HG03139 (cell line): ENCODE measurements around the gene CBX5.
"Not testable (repeated sequence)": the region's sequence is repeated elsewhere in the genome, so short reads cannot be mapped to it uniquely, and the experiment has no call there.

ENCODE experiments used
- ATAC-seq: cut with Tn5 transposase; IDR thresholded peaks from one replicate; pipeline ENCODE4 v1.9.1; 2021; ENCODE audit not compliant: unreplicated experiment

Gene CBX5

DNA sequence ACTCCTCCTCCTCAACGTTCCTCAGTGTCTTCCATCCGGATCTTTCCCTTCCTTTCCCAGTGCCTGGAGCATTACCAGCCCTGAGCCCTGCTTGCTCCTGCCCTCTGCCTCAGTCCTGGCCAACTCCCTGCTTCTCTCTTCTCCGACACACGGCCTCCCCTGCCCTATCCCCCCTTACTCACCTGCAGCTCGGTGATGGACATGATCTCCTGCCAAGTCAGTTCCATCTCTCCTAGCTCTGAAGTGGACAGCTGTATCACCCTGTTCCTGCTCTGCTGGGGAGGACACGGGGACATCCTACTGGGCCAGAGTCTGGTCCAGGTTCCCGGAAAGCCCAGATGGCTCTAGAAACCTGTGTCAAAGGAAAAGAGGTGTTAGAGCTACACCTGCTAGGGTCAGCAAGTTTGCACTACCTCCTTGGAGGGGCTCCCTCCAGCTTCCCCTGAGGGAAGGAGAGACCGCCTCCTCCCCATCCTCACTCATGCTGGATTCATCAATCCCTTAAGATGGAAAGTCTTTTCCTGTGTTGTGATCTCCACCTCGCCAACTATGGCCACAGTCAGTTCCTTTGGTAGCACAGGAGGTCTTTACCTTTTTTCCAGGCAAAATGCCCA, 15.1 kb upstream of the CBX5 start:
- ATAC-seq = no peak

DNA sequence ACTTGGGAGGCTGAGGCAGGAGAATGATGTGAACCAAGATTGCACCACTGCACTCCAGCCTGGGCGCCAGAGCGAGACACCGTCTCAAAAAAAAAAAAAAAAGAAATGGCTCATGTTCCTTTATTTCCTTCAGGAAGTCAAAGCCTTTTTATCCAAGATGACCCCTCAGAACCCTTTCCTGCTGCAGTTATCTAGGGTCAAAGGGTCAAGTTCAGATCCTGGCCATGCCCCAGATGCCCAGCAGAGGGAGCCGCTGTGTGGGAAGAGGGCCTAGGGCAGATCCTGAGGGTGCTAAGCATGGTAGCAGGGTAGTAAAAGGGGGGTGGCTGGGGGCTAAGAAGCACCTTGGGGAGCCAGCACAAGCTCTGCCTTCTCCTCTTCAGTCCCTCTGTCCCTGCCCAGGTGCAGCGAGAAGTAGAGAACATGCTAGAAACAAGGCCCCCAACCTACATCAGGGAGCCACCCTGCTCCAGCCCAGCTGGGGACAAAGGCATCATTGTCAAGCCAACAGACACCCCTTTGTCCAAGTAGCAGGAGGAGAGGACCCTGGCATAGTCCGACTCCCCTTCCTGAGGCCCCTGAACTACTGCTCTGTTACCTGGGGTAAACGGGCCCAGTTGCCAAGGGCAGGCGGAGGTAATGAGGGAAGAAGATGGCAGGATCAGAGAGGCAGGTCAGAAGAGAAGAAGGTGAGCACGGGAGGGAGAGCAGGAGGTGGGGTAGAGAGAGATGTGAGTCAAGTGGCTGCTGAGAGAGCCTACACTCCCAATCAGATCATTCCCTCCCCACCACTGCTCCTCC, 14.4 kb upstream of the CBX5 start:
- ATAC-seq = no peak

DNA sequence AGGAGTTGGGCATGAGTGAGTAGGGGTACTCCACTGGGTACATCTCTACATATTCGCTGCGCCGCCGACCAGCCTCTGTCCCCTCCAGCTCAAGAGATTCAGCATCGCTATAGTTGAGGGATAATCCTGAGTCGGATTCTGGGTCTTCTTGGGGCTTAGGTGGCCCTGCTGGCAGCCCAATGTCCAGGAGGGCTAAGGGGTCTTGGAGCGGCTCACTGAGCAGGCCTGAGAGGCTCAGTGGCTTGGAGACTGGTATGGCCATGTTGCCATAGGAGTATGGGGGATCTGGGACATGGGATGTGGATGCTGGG, 13.0 kb upstream of the CBX5 start:
- ATAC-seq = no peak

DNA sequence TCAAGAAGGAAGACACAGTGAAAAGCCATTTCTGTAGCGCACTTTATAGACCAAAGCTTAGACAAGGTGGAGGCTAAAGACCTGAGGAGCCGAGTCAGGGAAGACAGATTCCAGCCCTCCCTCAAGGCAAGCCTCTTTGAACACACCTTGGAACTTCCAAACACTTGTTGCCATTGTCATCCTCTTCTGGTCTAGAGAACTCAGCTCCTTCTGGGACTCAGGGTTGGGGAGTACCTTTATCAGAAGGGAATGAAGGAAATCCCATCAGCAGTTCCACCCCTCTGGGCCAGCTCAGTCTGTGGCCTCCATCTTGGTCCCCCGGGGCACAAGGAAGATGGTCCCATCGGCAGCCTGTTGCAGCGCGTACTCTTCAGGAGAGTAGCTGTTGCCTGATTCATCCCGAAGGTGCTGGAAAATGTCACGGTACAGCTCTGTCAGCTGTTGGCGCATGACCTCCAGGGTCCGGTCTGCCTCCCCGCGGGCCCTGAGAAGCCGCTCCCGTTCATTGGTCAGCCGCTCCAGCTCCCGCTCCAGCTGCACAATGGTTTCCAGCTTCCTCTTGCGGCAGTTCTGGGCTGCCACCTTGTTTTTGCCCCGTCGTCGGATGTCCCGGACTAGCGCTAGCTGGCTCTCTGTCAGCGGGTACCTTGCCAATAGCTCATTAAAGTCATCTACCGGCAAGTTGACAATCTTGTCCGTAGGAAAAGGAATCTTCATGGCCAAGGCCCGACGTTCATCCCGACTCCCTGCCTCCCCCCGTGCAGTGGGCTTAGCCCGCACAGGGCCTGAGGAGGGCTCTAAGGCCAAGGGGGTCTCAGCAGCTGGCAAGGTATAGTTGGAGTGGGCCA, 12.4 kb upstream of the CBX5 start:
- no peak for ATAC-seq

DNA sequence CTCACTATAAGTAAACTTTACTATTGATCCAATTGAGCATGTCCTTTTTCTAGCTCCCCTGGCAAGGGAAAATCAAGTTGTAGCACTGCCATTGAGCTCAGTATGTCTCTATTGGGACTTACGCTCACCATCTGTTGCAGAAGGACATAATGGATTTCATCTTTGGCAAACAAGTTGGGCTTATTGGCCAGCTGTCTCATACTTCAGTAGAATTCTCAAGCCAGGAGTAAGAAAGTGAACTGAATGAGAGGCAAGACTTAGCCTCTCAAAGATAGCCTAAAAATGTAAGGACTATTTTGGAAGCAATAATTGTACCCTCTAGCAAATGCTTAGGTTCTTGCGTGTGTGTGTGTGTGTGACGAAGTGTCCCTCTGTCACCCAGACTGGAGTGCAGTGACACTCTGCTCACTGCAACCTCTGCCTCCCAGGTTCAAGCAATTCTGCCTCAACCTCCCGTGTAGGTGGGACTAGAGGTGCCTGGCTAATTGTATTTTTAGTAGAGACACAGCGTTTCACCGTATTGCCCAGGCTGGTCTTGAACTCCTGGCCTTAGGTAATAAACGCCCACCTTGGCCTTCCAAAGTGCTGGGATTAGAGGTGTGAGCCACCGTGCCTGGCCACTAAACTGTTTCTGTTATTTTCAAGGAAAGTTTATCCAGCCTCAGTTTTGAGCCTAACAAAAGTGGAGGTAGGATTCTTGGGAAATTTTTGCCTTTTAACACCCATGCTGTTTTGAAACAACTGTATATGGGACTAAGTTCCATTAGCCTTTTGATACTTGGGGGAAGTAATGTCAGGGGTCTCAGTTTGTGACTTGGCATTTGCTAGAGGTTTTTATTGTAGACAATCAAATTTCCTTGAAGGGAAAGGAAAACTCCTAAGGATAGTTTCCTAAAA, 7.6 kb upstream of the CBX5 start:
- no peak for ATAC-seq

DNA sequence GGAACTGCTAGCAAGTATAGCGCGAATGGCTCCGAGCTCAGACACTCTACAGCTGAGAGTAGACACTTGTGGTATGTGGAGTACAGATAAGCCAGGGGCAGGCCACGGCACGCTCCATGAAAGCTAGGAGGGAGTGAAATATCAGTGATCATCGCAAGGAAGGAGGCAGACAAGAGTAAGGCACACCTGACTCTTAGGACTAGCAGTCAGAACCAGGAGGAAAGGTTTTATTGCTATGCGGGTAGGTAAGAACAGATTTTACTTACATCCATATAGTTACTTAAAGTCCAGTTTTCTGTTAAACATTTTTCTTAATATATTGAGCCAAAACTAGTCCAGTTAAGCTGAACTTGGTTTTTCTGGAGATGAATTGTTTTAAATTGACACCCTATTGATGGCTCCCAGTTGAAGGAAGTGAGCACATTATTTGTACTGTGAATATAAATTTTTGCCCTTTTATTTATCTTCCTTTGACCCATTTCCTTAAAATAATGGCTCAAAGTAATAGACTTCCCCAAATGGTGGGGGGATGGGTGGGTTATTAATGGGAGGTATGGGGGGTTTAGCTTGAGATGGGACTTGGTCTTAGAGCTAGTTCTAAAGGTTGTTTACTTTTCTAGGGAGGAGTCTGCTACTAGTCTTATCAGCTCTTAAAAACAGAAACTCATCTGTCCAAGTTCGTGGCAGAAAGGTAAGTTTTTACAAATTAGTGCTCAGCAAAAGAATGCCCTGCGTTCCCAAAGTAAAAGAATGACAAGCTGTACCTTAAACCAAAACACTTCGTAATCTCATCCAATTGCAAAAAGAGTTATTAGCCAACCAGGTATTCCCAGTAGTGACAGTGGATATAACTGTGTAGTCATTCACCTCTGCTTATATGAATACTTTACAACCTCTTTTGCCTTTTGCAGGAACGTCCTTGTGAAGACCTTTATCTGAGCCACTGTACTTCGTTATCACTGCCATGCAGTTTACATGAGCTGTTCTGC, 6.4 kb upstream of the CBX5 start:
- ATAC-seq = no peak

DNA sequence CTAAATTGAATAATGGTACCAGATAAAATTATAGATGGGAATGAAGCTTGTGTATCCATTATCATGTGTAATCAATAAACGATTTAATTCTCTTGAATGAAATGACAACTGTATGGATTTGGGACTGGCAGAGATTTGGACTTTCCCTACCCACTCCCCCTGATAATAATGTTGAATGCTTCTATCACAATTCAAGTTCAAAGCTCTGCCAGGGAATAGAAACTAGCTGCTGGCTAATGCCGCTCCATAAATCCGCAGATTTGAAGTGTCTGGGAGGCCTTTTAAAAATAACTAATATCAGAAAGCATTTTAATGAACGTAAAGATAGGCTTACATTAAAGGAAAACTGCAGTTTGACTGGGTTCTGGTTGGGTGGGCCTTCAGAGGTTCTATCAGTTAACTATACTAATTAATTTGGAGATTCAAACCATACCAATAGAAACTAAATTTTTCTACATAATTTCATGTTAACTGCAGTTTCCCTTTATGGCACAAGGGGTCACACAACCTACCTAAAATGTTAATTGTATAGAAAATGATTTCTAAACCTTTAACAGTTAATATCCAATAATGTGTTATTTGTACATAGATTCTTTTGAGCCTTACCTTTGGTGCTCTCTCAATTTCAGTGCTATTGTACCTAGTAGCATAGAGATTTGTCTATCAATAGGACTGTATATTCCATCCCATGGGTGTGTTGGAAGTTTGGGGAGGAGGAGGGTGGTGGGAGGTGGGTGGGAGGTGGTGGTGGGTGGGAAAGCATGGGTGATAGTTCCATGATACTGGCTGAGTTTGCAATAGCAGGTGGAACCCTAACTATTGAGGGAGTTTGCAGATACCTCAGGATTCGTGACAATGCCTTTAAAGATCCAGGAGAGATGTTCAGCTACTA, 5.5 kb upstream of the CBX5 start:
- no peak for ATAC-seq

DNA sequence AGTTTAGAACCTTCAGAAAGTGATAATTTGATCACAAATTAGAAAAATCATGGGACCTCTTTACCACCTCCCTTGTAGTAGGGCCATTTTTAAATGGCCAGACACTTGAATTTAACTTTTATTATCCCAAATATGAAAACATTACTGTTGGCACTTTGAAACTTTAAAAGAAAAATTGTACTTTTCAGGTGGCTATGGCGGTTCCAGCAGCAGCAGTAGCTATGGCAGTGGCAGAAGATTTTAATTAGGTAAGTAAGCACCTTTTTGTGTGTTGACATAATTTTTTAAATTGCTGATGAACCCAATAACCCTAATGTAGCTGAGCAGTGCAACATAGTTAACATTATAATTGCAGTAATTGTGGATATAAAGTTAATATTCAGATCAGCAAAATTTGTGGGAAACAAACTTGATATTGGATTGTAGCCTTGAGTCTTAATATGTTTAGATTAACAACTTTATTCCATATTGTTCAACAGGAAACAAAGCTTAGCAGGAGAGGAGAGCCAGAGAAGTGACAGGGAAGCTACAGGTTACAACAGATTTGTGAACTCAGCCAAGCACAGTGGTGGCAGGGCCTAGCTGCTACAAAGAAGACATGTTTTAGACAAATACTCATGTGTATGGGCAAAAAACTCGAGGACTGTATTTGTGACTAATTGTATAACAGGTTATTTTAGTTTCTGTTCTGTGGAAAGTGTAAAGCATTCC, 4.3 kb upstream of the CBX5 start:
- ATAC-seq = not testable (repeated sequence)

DNA sequence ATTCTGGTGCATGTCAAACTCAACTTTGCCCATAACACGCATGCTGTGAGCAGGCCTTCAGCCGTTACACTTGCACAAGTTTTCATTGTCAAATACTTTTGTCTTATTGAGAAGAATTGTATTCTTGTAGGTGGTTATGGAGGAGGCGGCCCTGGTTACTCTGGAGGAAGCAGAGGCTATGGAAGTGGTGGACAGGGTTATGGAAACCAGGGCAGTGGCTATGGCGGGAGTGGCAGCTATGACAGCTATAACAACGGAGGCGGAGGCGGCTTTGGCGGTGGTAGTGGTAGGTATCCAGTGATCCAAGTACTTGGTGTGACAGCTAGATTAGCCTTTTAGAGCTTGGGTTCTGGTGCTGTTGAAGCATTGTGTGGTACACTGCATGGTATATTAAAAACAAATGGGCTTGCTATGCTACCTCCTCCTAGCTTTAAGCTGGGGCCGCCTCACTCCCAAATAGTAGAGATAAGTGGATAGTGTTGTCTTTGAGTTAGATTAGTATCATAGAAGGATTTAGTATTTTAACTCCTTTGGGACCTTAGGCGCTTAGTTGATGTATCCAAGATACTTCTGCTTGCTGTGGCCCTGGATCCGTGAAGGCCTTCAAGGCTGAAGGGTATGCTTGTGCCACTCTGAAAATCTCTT, 3.1 kb upstream of the CBX5 start:
- no peak for ATAC-seq

DNA sequence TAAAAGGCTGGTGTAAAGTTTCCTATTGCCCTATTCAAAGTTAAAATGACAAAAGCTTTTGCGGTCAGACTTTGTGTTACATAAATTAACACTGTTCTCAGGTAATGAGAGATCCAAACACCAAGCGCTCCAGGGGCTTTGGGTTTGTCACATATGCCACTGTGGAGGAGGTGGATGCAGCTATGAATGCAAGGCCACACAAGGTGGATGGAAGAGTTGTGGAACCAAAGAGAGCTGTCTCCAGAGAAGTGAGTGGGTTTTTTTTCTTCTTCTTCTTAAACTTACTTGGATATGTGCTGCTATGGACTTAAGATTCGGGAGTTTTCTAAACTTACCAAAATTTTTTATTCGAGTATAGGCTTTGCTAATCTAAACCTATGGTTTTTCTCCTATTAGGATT, 1.8 kb upstream of the CBX5 start:
- not testable (repeated sequence) for ATAC-seq

DNA sequence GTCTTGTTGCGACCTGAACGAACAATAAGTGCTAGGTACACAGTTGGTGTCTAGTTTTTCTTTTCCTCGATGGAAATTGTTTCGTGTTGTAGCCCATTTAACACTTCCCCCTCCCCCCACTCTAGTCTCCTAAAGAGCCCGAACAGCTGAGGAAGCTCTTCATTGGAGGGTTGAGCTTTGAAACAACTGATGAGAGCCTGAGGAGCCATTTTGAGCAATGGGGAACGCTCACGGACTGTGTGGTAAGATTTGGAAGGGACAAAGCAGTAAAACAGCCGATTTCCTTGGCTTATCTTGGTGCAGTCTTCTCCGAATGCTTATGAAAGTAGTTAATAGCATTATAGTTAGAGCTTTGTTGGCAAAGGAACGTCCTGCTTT, 1.3 kb upstream of the CBX5 start:
- not testable (repeated sequence) for ATAC-seq

DNA sequence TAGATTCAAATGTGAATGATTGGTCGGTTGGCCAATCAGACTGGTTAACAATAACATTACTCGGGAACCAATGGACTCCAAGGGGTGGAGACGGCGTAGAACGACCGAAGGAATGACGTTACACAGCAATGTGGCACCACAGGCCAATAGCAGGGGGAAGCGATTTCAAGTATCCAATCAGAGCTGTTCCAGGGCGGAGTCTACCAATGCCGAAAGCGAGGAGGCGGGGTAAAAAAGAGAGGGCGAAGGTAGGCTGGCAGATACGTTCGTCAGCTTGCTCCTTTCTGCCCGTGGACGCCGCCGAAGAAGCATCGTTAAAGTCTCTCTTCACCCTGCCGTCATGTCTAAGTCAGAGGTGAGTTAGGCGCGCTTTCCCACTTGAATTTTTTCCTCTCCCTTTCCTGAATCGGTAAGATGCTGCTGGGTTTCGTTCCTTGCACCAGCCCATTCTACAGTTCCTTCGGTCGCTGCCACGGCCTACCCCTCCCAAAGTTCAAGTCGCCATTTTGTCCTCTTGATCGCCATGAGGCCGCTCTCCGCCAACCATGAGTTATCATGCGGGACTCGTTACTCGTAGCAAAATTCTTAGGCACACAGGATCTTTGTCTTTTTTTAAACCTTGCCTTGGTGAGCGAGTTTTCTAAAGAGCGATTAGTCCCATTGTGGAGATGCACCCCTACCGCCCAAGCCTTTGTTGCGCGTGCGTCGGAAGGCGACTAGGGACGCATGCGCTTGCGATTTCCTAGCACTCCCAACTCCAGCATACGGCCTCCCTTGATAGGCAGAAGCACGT, 742 bp upstream of the CBX5 start, which contains the start of gene HNRNPA1:
HNRNPA1 (plus strand) TSS at position 259 of the 793 bp plus-strand sequence; CDS start at position 341, 82 bp downstream.
- ATAC-seq = peak; percentile 89

DNA sequence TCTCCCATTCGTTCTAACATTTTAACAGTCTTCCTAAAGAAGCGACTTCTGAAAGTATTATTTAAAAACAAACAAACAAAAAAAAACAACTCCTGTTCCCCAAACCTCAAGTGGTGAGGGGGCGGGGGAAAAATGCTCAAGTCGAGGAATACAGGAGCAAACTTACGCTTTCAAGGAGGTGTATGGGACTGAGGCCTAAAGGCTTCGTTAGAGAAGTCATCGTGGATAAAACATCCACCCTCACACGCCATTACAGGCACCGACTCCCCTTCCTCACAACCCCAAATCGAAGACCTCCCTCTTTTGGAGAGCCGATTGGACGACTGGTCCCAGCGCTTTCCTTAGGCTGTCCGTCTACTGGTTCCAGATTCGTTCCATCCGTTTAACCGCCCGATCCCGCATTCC, 693 bp downstream of the CBX5 start:
- no peak for ATAC-seq

DNA sequence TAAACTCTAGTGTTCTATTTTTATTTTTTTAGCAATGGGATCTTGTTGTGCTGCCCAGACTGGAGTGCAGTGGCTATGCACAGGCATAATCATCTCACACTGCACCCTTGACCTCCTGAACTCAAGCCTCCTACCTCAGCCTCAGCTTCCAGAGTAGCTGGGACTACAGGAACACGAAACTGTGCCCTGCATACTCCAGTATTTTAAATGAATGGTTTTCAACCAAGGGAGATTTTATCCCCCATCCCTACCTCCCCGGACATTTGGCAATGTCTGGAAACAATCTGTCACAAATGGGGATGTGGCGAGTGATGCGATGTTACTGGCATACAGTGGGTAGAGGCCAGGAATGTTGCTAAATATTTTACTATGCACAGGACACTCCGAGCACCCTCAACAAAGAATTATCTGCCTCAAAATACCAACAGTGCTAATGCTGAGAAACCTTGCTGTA, 2.1 kb downstream of the CBX5 start:
- no peak for ATAC-seq

DNA sequence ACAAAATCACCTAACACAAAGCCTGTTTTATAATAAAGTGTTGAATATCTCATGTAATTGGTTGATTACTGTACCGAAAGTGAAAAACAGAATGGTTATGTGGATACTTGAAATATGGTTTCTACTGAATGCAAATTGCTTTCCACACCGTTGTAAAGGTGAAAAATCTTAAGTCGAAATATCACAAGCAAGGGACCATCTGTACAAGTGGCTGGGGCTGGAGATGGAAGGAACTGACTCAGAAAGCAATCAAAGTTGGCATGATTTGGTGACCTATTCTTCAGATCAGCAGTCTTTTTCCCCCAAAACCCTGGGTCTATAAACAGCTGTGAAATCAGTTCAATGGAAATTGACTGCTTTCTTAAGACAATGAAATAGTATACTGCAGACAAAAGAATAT, 3.6 kb downstream of the CBX5 start:
- no peak for ATAC-seq

DNA sequence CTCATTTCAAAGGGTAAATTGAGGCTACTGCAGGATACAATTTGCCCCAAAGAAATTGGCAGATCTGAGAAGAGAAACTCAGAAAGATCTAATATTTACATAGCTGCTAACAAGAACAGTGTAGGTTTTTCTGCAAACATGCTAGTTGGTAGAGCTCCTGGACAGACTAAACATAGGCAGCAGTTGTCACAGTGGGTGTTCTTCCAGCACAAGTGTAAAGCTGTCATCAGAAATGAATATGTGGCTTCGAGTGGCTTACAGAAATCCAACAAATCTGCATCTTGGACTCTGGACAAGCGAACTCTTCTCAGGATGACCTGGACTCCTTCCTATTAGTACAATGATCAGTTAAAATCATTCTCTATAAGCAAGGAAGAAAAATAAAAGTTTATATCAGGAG, 5.9 kb downstream of the CBX5 start:
- no peak for ATAC-seq

DNA sequence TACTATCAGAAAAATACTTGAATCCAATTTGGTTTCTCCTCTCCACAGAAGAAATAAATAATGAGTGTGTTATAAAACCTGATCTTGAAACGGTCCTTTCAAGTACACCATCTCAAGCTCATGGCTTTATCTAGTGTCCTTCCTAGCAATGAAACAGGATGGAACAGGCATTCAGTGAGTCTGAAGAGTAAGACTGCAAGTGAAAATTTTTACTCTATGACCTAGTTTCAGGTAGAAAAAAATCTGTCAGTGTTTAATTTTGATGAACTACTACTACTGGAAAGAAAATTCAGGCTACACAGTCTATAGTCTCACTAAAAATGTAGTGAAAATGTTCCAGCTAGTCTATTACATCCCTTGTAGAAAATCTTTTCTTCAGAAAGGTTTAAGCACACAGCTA, 7.7 kb downstream of the CBX5 start:
- no peak for ATAC-seq
